GM18907 (cell line): ENCODE results near the gene NEXN.
"Not testable (repeated sequence)": the region's sequence is repeated elsewhere in the genome, so short reads cannot be mapped to it uniquely, and the experiment has no call there.

ENCODE experiments used
- ATAC-seq: cut with Tn5 transposase; IDR thresholded peaks from one replicate; pipeline ENCODE4 v1.9.1; 2021; ENCODE audit warnings: mild to moderate bottlenecking, moderate library complexity; ENCODE audit not compliant: unreplicated experiment

The NEXN gene

GRCh38 chr1:77958391-77958790, 70.0 kb downstream of the NEXN start:
- ATAC-seq, result no peak

- no peak for ATAC-seq
Observed at GRCh38 chr1:77958850-77959249, 70.4 kb downstream of the NEXN start.

GRCh38 chr1:77961392-77961791, 73.0 kb downstream of the NEXN start:
- no peak for ATAC-seq

GRCh38 chr1:77966291-77966690, 77.9 kb downstream of the NEXN start:
- no peak for ATAC-seq

- ATAC-seq, result no peak
Observed at GRCh38 chr1:77970192-77970591, 81.8 kb downstream of the NEXN start.

- ATAC-seq, result no peak
Observed at GRCh38 chr1:77972080-77972479, 83.7 kb downstream of the NEXN start.

- ATAC-seq, result no peak
Observed at GRCh38 chr1:77975386-77975785, 87.0 kb downstream of the NEXN start.

- no peak for ATAC-seq
Observed at GRCh38 chr1:77975907-77976306, 87.5 kb downstream of the NEXN start.

- ATAC-seq, result no peak
Observed at GRCh38 chr1:77976433-77977076, 88.1 kb downstream of the NEXN start.

- no peak for ATAC-seq
Observed at GRCh38 chr1:77977989-77978292, 89.5 kb downstream of the NEXN start.

- peak; percentile 76 for ATAC-seq
Observed at GRCh38 chr1:77978293-77978968, 90.0 kb downstream of the NEXN start.

GRCh38 chr1:77978969-77979876, 90.8 kb downstream of the NEXN start, which contains the start of gene FUBP1:
Gene FUBP1, minus strand, starts transcription at chr1:77979072. Its CDS starts 68 bp downstream, at chr1:77979004.
- peak; percentile 84 for ATAC-seq

- not testable (repeated sequence) for ATAC-seq
Observed at GRCh38 chr1:77983352-77983996, 95.0 kb downstream of the NEXN start.

- ATAC-seq, result no peak
Observed at GRCh38 chr1:77983997-77984355, 95.6 kb downstream of the NEXN start.

- no peak for ATAC-seq
Observed at GRCh38 chr1:77984629-77985028, 96.2 kb downstream of the NEXN start.

GRCh38 chr1:77986810-77987209, 98.4 kb downstream of the NEXN start:
- no peak for ATAC-seq

- ATAC-seq, result no peak
Observed at GRCh38 chr1:77987919-77988318, 99.5 kb downstream of the NEXN start.

- no peak for ATAC-seq
Observed at GRCh38 chr1:77989744-77990143, 101.3 kb downstream of the NEXN start.

- no peak for ATAC-seq
Observed at GRCh38 chr1:77990629-77991204, 102.3 kb downstream of the NEXN start.

GRCh38 chr1:77991638-77992037, 103.2 kb downstream of the NEXN start:
- ATAC-seq, result no peak
